SK-N-MC (cell line): Measurements from ENCODE around the gene PDXK.
"Not testable (repeated sequence)": the region's sequence is repeated elsewhere in the genome, so short reads cannot be mapped to it uniquely, and the experiment has no call there.

ENCODE experiments used
- DNase-seq: peaks from one replicate; pipeline ENCODE4 v3.0.0-alpha.2; 2011; ENCODE audit warnings: low read depth, low spot score
- H3K27ac ChIP-seq: fragments of 200-600 bp; sonication (generic); 2 replicates; pipeline ENCODE4 v1.5.1; 2016; ENCODE audit warnings: mixed run types
- H3K36me3 ChIP-seq: fragments of 200-600 bp; sonication (generic); 2 replicates; pipeline ENCODE4 v1.6.1; 2017; ENCODE audit warnings: antibody characterized with exemption, low read length, mixed read lengths; ENCODE audit not compliant: insufficient read depth
- H3K4me3 ChIP-seq: fragments of 200-600 bp; sonication (generic); 2 replicates; pipeline ENCODE4 v1.5.1; 2016
- H3K9ac ChIP-seq: fragments of 200-600 bp; sonication (generic); 2 replicates; pipeline ENCODE4 v1.8.0; 2017; ENCODE audit warnings: mixed run types, mixed read lengths; ENCODE audit not compliant: insufficient read length
- H3K9me3 ChIP-seq: fragments of 200-600 bp; sonication (generic); 2 replicates; pipeline ENCODE4 v1.6.1; 2017; ENCODE audit warnings: low read depth, mild to moderate bottlenecking, antibody characterized with exemption, low read length, moderate library complexity, mixed read lengths
- EZH2 ChIP-seq: fragments of 200-600 bp; sonication (generic); IDR thresholded peaks from one replicate; pipeline ENCODE4 v1.6.1; 2017; ENCODE audit warnings: antibody characterized with exemption
- FOXP2 ChIP-seq: optimal IDR thresholded peaks from 2 replicates; pipeline ENCODE3; 2011; ENCODE audit warnings: mild to moderate bottlenecking, moderate library complexity; ENCODE audit not compliant: insufficient read depth; ENCODE audit errors: extremely low read length, control extremely low read depth
- POLR2AphosphoS5 ChIP-seq: IDR thresholded peaks from 2 replicates; pipeline ENCODE4 v1.6.1; 2012; ENCODE audit warnings: mild to moderate bottlenecking, low read depth, low read length, borderline replicate concordance

The PDXK gene

GRCh38 chr21:43693981-43694380, 24.9 kb upstream of the PDXK start:
- no peak overlapping the region for H3K27ac ChIP-seq
- DNase-seq: no peak
- H3K4me3 ChIP-seq: no peak overlapping the region
- TF ChIP-seq EZH2 (no peak), FOXP2 (no peak), POLR2AphosphoS5 (no peak)
- H3K36me3 ChIP-seq: peaks cover 54% of the 10 kb centered on the region
- H3K9me3 ChIP-seq: no peaks in the 10 kb centered on the region
- H3K9ac ChIP-seq: no peak overlapping the region

- peaks cover 48% of the 10 kb centered on the region for H3K36me3 ChIP-seq
- TF ChIP-seq FOXP2 (no peak), POLR2AphosphoS5 (no peak), EZH2 (no peak)
- H3K27ac ChIP-seq: no peak overlapping the region
- DNase-seq: no peak
- H3K9me3 ChIP-seq: no peaks in the 10 kb centered on the region
- no peak overlapping the region for H3K4me3 ChIP-seq
- no peak overlapping the region for H3K9ac ChIP-seq
Measured at GRCh38 chr21:43694437-43695079, 24.4 kb upstream of the PDXK start.

GRCh38 chr21:43696214-43696613, 22.7 kb upstream of the PDXK start:
- no peak overlapping the region for H3K9ac ChIP-seq
- peaks cover 32% of the 10 kb centered on the region for H3K36me3 ChIP-seq
- no peak for TF ChIP-seq FOXP2
- TF ChIP-seq POLR2AphosphoS5: no peak
- TF ChIP-seq EZH2: no peak
- H3K4me3 ChIP-seq: no peak overlapping the region
- H3K9me3 ChIP-seq: no peaks in the 10 kb centered on the region
- DNase-seq: no peak
- H3K27ac ChIP-seq: no peak overlapping the region

GRCh38 chr21:43697758-43698643, 20.9 kb upstream of the PDXK start:
- no peak overlapping the region for H3K9ac ChIP-seq
- DNase-seq: no peak
- no peaks in the 10 kb centered on the region for H3K9me3 ChIP-seq
- peaks cover 23% of the 10 kb centered on the region for H3K36me3 ChIP-seq
- H3K4me3 ChIP-seq: no peak overlapping the region
- H3K27ac ChIP-seq: 0 out of 2 replicates have a peak overlapping the region, but pooled peaks have one; percentile 25
- TF ChIP-seq EZH2: no peak
- no peak for TF ChIP-seq POLR2AphosphoS5
- TF ChIP-seq FOXP2: no peak

GRCh38 chr21:43699492-43699777, 19.5 kb upstream of the PDXK start:
- not testable (repeated sequence) for H3K27ac ChIP-seq, DNase-seq, H3K4me3 ChIP-seq, H3K9ac ChIP-seq, H3K9me3 ChIP-seq
- H3K36me3 ChIP-seq: peaks cover 13% of the 10 kb centered on the region

DNA sequence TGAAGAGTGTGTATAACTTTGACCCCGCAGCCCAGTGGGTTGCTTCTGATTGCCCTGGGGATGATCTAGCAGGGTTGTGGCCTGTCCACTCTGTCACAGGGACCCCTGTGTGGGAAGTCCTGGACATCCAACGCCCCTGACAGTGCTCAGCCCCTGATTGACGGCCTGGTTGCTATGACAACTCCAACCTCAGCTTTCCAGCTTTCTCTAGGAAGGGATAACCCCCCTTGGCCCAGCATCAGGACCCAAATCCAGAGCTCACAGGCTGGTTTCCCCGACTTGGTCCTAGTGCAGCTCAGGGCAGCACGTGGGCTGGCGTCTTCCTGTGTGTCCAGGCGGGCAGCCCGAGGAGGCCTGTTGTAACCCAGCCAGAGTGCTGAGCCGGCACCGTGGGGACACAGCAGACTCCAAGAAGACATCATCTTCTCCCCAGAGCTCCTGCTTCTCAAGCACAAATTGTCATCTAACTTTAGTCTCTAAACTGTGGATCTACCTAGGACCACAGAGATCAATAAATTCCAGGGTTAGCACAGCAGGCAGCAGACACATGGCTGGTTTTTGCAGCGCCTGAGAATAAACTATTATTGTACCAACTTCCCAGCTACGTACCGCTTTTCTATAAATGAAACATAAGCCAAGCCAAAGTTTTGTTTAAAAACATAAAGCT, 18.9 kb upstream of the PDXK start:
- Histone ChIP-seq H3K9ac (no peak overlapping the region), H3K27ac (no peak overlapping the region), H3K9me3 (no peaks in the 10 kb centered on the region), H3K4me3 (no peak overlapping the region), H3K36me3 (peaks cover 9% of the 10 kb centered on the region)
- no peak for DNase-seq
- TF ChIP-seq FOXP2 (no peak), POLR2AphosphoS5 (no peak), EZH2 (no peak)

DNA sequence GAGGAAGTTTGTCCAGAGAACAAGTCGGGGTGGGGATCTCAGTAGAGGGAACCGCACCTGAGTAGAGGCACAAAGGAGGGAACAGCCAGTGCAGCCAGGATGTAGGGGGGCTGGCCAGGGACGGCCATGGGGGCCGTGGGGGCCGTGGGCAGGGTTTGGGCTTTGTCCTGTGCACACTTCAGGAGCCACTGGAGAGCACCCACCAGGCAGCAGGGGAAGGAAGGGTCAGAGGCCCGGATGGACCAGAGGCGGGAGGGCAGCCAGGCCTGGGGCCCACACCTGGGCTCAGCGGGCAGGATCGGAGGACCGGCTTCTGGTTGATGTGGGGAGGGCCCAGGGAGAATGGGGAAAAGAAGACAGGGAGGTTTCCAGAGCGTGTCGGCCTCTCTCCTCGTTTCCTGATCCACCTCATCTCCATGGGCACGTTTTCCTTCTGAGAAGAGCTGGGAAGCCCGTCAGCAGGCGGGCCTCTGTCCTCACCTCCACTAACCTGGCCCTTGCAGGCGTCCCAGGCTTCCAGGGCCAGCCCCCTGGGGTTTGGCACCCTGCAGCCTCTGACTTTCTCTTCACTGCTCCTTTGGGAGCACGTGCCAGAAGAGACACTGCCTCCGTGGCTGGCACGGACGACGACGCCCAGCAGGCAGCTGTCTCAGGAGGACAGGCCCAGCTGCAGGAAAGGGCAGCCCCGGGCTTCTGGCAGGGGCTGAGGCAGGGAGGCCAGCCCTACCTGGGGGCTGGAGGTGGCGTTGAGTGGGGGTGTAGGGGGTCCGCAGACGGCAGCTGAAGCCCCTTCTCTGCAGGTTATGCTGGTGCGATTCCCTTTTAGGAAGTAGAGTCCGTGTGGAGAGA, 16.8 kb upstream of the PDXK start:
- H3K9me3 ChIP-seq: no peaks in the 10 kb centered on the region
- H3K27ac ChIP-seq: no peak overlapping the region
- TF ChIP-seq POLR2AphosphoS5: no peak
- no peak for TF ChIP-seq FOXP2
- no peak for TF ChIP-seq EZH2
- H3K36me3 ChIP-seq: no peaks in the 10 kb centered on the region
- H3K9ac ChIP-seq: no peak overlapping the region
- no peak for DNase-seq
- H3K4me3 ChIP-seq: no peak overlapping the region

GRCh38 chr21:43702785-43703034, 16.2 kb upstream of the PDXK start:
- H3K9me3 ChIP-seq: no peaks in the 10 kb centered on the region
- H3K27ac ChIP-seq: no peak overlapping the region
- H3K4me3 ChIP-seq: no peak overlapping the region
- H3K9ac ChIP-seq: no peak overlapping the region
- no peaks in the 10 kb centered on the region for H3K36me3 ChIP-seq
- no peak for TF ChIP-seq EZH2
- TF ChIP-seq POLR2AphosphoS5: no peak
- no peak for TF ChIP-seq FOXP2
- no peak for DNase-seq
